Ishikawa (cell line): ENCODE measurements around the gene MTMR2.
A peak's percentile ranks its signal among the peaks of the same experiment; 100 is the strongest.

ENCODE experiments used
- CEBPB ChIP-seq: IDR thresholded peaks from 2 replicates; pipeline ENCODE4 v1.6.1; 2012
- CREB1 ChIP-seq: IDR thresholded peaks from 2 replicates; pipeline ENCODE4 v1.6.1; 2012; ENCODE audit warnings: low read depth
- EGR1 ChIP-seq: IDR thresholded peaks from 2 replicates; pipeline ENCODE4 v1.6.1; 2012
- EP300 ChIP-seq: IDR thresholded peaks from 2 replicates; pipeline ENCODE4 v1.6.1; 2012; ENCODE audit warnings: borderline replicate concordance
- FOXM1 ChIP-seq: IDR thresholded peaks from 2 replicates; pipeline ENCODE4 v1.6.1; 2012; ENCODE audit warnings: low read depth, borderline replicate concordance
- NFIC ChIP-seq: IDR thresholded peaks from 2 replicates; pipeline ENCODE4 v1.6.1; 2012
- RAD21 ChIP-seq: IDR thresholded peaks from 2 replicates; pipeline ENCODE4 v1.6.1; 2012; ENCODE audit warnings: low read depth
- TAF1 ChIP-seq: IDR thresholded peaks from 2 replicates; pipeline ENCODE4 v1.6.1; 2012; ENCODE audit warnings: low read depth, mild to moderate bottlenecking
- TCF12 ChIP-seq: IDR thresholded peaks from 2 replicates; pipeline ENCODE4 v1.6.1; 2012; ENCODE audit warnings: low read depth
- TEAD4 ChIP-seq: IDR thresholded peaks from 2 replicates; pipeline ENCODE4 v1.6.1; 2012
- YY1 ChIP-seq: IDR thresholded peaks from 2 replicates; pipeline ENCODE4 v1.6.1; 2012; ENCODE audit warnings: low read depth
- ZBTB7A ChIP-seq: IDR thresholded peaks from 2 replicates; pipeline ENCODE4 v1.6.1; 2012; ENCODE audit warnings: low read depth
- TF ChIP-seq, protein P1 (sequence below): IDR thresholded peaks from 2 replicates; pipeline ENCODE4 v1.6.1; 2012
- TF ChIP-seq, protein P2 (sequence below): IDR thresholded peaks from 2 replicates; pipeline ENCODE4 v1.6.1; 2012
- TF ChIP-seq, protein P3 (sequence below): IDR thresholded peaks from 2 replicates; pipeline ENCODE4 v1.6.1; 2012; ENCODE audit warnings: low read depth, mild to moderate bottlenecking

The MTMR2 gene

DNA sequence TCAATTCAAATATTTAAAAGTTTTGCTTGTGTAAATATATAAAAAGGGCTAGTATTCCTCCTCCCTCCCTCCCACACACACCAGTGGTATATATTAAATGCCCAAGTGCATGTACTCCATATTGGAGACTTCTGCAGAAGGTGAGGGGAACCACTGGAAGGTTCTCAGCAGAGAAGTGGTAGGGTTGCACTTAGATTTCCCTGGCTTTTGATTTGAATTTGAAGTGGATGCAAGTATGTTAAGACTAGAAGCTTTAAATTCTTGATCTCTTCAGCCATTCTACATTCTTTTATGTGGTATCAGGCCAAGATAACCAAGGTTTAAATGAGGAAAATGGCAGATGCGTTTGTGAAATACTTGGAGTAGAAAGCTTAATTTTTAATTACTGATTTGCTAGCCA is 90.5 kb downstream of the MTMR2 start:
- no peak for TF ChIP-seq ZBTB7A

- TF ChIP-seq YY1: no peak
- no peak for TF ChIP-seq EGR1
- TF ChIP-seq NFIC: no peak
- TF ChIP-seq, protein P1, sequence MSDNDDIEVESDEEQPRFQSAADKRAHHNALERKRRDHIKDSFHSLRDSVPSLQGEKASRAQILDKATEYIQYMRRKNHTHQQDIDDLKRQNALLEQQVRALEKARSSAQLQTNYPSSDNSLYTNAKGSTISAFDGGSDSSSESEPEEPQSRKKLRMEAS: no peak
- TF ChIP-seq TCF12: no peak
- TF ChIP-seq RAD21: no peak
- no peak for TF ChIP-seq CEBPB
- no peak for TF ChIP-seq FOXM1
- TF ChIP-seq, protein P2, sequence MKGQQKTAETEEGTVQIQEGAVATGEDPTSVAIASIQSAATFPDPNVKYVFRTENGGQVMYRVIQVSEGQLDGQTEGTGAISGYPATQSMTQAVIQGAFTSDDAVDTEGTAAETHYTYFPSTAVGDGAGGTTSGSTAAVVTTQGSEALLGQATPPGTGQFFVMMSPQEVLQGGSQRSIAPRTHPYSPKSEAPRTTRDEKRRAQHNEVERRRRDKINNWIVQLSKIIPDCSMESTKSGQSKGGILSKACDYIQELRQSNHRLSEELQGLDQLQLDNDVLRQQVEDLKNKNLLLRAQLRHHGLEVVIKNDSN: no peak
- TF ChIP-seq, protein P3, sequence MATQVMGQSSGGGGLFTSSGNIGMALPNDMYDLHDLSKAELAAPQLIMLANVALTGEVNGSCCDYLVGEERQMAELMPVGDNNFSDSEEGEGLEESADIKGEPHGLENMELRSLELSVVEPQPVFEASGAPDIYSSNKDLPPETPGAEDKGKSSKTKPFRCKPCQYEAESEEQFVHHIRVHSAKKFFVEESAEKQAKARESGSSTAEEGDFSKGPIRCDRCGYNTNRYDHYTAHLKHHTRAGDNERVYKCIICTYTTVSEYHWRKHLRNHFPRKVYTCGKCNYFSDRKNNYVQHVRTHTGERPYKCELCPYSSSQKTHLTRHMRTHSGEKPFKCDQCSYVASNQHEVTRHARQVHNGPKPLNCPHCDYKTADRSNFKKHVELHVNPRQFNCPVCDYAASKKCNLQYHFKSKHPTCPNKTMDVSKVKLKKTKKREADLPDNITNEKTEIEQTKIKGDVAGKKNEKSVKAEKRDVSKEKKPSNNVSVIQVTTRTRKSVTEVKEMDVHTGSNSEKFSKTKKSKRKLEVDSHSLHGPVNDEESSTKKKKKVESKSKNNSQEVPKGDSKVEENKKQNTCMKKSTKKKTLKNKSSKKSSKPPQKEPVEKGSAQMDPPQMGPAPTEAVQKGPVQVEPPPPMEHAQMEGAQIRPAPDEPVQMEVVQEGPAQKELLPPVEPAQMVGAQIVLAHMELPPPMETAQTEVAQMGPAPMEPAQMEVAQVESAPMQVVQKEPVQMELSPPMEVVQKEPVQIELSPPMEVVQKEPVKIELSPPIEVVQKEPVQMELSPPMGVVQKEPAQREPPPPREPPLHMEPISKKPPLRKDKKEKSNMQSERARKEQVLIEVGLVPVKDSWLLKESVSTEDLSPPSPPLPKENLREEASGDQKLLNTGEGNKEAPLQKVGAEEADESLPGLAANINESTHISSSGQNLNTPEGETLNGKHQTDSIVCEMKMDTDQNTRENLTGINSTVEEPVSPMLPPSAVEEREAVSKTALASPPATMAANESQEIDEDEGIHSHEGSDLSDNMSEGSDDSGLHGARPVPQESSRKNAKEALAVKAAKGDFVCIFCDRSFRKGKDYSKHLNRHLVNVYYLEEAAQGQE: no peak
- no peak for TF ChIP-seq TEAD4
- no peak for TF ChIP-seq TAF1
- no peak for TF ChIP-seq ZBTB7A
- TF ChIP-seq CREB1: no peak
- TF ChIP-seq EP300: no peak
Measured at GRCh38 chr11:95832763-95833162, 91.1 kb downstream of the MTMR2 start.

DNA sequence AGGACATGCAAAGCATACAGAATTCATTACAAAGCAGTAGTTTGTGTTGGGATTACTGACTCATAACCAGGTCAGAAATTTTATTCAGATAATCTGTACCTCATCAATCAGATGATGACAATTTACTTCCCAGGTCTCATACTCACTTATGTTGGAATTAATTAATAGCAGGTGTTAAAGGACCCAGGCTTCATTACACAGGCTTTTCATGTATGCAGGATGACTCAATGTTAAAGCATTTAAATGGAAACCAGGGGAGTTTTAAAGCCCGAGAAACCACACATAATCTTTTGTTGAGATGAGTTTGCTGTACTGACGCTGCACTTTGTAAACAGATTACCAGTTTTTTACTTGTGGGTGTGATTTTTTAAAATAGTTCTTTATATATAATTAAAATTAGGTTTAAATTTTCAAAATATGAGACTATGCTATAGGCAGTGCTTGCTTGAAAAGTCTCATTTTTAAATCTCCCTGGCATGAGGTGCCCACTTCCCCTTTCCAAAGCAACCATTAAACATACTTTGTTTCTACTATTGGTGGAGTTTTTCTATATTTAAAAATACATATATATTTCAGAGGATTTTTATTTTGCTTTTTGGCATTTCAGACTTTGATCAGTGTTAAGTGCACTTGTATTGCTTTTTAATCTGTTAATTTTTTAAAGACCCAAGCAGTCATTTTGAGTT is 92.6 kb downstream of the MTMR2 start:
- TF ChIP-seq RAD21 (no peak), EP300 (no peak), TEAD4 (peak; percentile 34; the same call in 1 of the 2 replicates)

- TF ChIP-seq, protein P2: no peak
- no peak for TF ChIP-seq TCF12
- no peak for TF ChIP-seq YY1
- TF ChIP-seq, protein P3: no peak
- TF ChIP-seq EGR1: no peak
- TF ChIP-seq, protein P1: no peak
- TF ChIP-seq CEBPB: no peak
- TF ChIP-seq NFIC: no peak
- TF ChIP-seq RAD21: no peak
- no peak for TF ChIP-seq EP300
- no peak for TF ChIP-seq TAF1
- no peak for TF ChIP-seq FOXM1
- TF ChIP-seq CREB1: no peak
- TF ChIP-seq ZBTB7A: no peak
- TF ChIP-seq TEAD4: no peak
Measured at GRCh38 chr11:95829580-95830259, 94.2 kb downstream of the MTMR2 start.

DNA sequence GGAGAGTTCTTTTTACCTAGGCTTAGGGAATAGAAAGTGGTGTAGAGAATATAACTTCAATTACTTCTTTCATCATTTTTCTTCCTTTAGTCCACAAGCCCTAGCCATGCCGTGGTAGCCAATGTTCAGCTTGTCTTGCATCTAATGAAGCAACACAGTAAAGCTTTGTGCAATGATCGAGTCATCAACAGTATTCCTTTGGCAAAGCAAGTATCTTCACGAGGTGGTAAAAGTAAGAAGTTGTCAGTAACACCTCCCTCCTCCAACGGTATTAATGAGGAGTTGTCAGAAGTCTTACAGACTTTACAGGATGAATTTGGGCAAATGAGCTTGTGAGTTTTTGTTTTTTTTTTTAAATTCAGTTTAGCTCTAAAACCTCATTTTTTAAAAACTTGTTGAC is 96.2 kb downstream of the MTMR2 start:
- TF ChIP-seq ZBTB7A: no peak

DNA sequence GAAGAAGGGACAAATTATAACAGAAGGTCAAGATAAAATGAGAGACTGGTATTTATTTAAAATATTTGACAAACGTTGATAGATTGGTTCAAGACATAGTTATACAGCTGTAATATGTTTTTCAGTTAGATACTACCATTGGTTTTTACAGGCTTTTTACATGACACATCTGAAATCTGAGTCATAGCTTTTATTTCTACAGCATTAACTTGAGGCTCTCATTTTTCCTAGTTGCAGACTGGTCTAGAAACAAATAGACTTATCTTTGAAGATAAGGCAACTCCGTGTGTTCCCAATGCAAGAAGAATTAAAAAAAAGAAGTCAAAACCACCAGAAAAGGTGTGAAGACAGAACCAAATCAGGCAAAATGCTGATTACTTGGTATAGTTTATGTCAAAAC is 102.3 kb downstream of the MTMR2 start:
- TF ChIP-seq EP300: no peak
- TF ChIP-seq, protein P3: no peak
- no peak for TF ChIP-seq EGR1
- TF ChIP-seq YY1: no peak
- TF ChIP-seq TCF12: no peak
- no peak for TF ChIP-seq TAF1
- TF ChIP-seq ZBTB7A: no peak
